HCT116 (cell line): ENCODE data around the gene SRSF3.

ENCODE experiments used
- CBX3 ChIP-seq: IDR thresholded peaks from 2 replicates; pipeline ENCODE4 v1.6.1; 2012; ENCODE audit warnings: low read depth
- CEBPB ChIP-seq: IDR thresholded peaks from 2 replicates; pipeline ENCODE4 v1.6.1; 2012; ENCODE audit warnings: low read depth
- EZH2 ChIP-seq: fragments of 200-600 bp; sonication (generic); IDR thresholded peaks from 2 replicates; pipeline ENCODE4 v1.6.1; 2017; ENCODE audit warnings: antibody characterized with exemption, mixed run types
- EZH2phosphoT487 ChIP-seq: fragments of 200-600 bp; IDR thresholded peaks from 2 replicates; pipeline ENCODE4 v1.6.1; 2018; ENCODE audit warnings: antibody characterized with exemption, borderline replicate concordance
- POLR2A ChIP-seq: IDR thresholded peaks from 2 replicates; pipeline ENCODE4 v1.7.0; 2011; ENCODE audit warnings: borderline replicate concordance; ENCODE audit not compliant: insufficient read depth, insufficient read length; ENCODE audit errors: extremely low read depth
- POLR2AphosphoS5 ChIP-seq: IDR thresholded peaks from 2 replicates; pipeline ENCODE4 v1.6.1; 2011; ENCODE audit warnings: mild to moderate bottlenecking, low read depth, low read length, moderate library complexity
- RAD21 ChIP-seq: IDR thresholded peaks from 2 replicates; pipeline ENCODE4 v1.6.1; 2012; ENCODE audit warnings: low read depth, mild to moderate bottlenecking
- SRF ChIP-seq: IDR thresholded peaks from 2 replicates; pipeline ENCODE4 v1.6.1; 2012; ENCODE audit warnings: low read depth
- YY1 ChIP-seq: IDR thresholded peaks from 2 replicates; pipeline ENCODE4 v1.6.1; 2011; ENCODE audit warnings: low read length, low read depth, moderate library complexity, mild to moderate bottlenecking; ENCODE audit not compliant: insufficient replicate concordance; ENCODE audit errors: extremely low read depth
- ZFX ChIP-seq: fragments of 450-650 bp; IDR thresholded peaks from 2 replicates; pipeline ENCODE4 v1.6.1; 2017
- TF ChIP-seq, protein P1 (sequence below), 3 experiments: fragments of 200-600 bp in 1 of 3; sonication (generic) in 1 of 3; IDR thresholded peaks in 2 of 3; conservative IDR thresholded peaks in 1 of 3; 2 replicates each; pipeline ENCODE4 v1.5.1; 2012 to 2017; ENCODE audit warnings: low read depth in 2 of 3, low read length in 2 of 3, antibody characterized with exemption in 1 of 3, borderline replicate concordance in 1 of 3, control low read depth in 1 of 3, mild to moderate bottlenecking in 1 of 3, mixed read lengths in 1 of 3, mixed run types in 1 of 3, moderate library complexity in 1 of 3; ENCODE audit not compliant: insufficient read depth in 1 of 3
- TF ChIP-seq, protein P2 (sequence below): IDR thresholded peaks from 2 replicates; pipeline ENCODE4 v1.6.1; 2012; ENCODE audit warnings: low read depth
- TF ChIP-seq, protein P3 (sequence below): IDR thresholded peaks from 2 replicates; pipeline ENCODE4 v1.6.1; 2012

DNA sequence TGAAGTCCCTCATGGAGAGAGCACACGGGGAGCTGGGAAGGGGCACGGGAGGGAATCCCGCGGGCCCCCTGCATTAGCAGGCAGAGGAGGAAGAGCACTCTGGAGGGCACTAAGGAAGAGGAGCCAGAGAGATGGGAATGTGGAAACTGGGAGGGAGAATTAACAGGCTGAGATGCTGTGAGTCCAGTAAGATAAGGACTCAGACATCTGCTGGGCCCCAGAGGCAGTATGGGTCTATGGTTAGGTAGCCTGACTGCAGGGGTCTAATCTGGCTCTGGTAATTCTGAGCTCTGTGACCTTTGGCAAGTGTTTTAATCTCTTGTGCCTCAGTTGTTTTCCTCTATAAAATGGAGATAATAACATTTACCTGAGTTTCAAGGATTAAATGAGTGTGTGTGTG lies 15.7 kb upstream of the SRSF3 start:
- no peak for TF ChIP-seq POLR2AphosphoS5
- TF ChIP-seq CEBPB: no peak
- no peak for TF ChIP-seq YY1
- TF ChIP-seq, protein P1, sequence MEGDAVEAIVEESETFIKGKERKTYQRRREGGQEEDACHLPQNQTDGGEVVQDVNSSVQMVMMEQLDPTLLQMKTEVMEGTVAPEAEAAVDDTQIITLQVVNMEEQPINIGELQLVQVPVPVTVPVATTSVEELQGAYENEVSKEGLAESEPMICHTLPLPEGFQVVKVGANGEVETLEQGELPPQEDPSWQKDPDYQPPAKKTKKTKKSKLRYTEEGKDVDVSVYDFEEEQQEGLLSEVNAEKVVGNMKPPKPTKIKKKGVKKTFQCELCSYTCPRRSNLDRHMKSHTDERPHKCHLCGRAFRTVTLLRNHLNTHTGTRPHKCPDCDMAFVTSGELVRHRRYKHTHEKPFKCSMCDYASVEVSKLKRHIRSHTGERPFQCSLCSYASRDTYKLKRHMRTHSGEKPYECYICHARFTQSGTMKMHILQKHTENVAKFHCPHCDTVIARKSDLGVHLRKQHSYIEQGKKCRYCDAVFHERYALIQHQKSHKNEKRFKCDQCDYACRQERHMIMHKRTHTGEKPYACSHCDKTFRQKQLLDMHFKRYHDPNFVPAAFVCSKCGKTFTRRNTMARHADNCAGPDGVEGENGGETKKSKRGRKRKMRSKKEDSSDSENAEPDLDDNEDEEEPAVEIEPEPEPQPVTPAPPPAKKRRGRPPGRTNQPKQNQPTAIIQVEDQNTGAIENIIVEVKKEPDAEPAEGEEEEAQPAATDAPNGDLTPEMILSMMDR (IDR thresholded peaks at IDR 0.05 in 2 of 3, conservative IDR thresholded peaks at IDR 0.05 in 1 of 3; ENCODE audit: borderline replicate concordance in 1 of 3, insufficient read depth in 1 of 3, low read depth in 2 of 3, low read length in 2 of 3): no peak
- TF ChIP-seq, protein P2, sequence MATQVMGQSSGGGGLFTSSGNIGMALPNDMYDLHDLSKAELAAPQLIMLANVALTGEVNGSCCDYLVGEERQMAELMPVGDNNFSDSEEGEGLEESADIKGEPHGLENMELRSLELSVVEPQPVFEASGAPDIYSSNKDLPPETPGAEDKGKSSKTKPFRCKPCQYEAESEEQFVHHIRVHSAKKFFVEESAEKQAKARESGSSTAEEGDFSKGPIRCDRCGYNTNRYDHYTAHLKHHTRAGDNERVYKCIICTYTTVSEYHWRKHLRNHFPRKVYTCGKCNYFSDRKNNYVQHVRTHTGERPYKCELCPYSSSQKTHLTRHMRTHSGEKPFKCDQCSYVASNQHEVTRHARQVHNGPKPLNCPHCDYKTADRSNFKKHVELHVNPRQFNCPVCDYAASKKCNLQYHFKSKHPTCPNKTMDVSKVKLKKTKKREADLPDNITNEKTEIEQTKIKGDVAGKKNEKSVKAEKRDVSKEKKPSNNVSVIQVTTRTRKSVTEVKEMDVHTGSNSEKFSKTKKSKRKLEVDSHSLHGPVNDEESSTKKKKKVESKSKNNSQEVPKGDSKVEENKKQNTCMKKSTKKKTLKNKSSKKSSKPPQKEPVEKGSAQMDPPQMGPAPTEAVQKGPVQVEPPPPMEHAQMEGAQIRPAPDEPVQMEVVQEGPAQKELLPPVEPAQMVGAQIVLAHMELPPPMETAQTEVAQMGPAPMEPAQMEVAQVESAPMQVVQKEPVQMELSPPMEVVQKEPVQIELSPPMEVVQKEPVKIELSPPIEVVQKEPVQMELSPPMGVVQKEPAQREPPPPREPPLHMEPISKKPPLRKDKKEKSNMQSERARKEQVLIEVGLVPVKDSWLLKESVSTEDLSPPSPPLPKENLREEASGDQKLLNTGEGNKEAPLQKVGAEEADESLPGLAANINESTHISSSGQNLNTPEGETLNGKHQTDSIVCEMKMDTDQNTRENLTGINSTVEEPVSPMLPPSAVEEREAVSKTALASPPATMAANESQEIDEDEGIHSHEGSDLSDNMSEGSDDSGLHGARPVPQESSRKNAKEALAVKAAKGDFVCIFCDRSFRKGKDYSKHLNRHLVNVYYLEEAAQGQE: no peak
- TF ChIP-seq, protein P3, sequence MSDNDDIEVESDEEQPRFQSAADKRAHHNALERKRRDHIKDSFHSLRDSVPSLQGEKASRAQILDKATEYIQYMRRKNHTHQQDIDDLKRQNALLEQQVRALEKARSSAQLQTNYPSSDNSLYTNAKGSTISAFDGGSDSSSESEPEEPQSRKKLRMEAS: no peak
- TF ChIP-seq EZH2phosphoT487: no peak
- TF ChIP-seq EZH2: no peak
- TF ChIP-seq SRF: no peak
- TF ChIP-seq CBX3: no peak
- no peak for TF ChIP-seq ZFX
- TF ChIP-seq RAD21: no peak
- no peak for TF ChIP-seq POLR2A
